ENCODE measurements around the gene PSTPIP2. TPM values are rescaled to one million over a fixed set of nuclear protein-coding genes. Genes with fewer than 3 reads are reported as not detected.

PSTPIP2 gene
- polyA plus RNA-seq, 1 donor from 2014 or later: 0.98 TPM

- Histone ChIP-seq H3K4me2 (ENCODE audit: low read length) (no peak overlapping the region), H3K9me3 (ENCODE audit: low read length) (no peaks in the 10 kb centered on the region), H3K9ac (ENCODE audit: low read length) (no peak overlapping the region), H3K36me3 (ENCODE audit: insufficient read depth, low read length) (no peaks in the 10 kb centered on the region), H4K20me1 (ENCODE audit: insufficient read depth) (no peaks in the 10 kb centered on the region), H3F3A (ENCODE audit: insufficient read depth, low read length, poor library complexity, severe bottlenecking) (no peaks in the 10 kb centered on the region), H3K9me2 (ENCODE audit: insufficient read depth, low read length) (no peaks in the 10 kb centered on the region), H3K27me3 (ENCODE audit: insufficient read depth, low read depth, low read length) (no peaks in the 10 kb centered on the region), H2AFZ (ENCODE audit: low read depth, low read length) (no peak overlapping the region), H3K27ac (ENCODE audit: low read length) (no peak overlapping the region), H3K4me3 (ENCODE audit: low read length) (no peak overlapping the region), H3K79me2 (replicated peaks; ENCODE audit: insufficient read depth, low read length) (no peaks in the 10 kb centered on the region)
- TF ChIP-seq, protein P1, sequence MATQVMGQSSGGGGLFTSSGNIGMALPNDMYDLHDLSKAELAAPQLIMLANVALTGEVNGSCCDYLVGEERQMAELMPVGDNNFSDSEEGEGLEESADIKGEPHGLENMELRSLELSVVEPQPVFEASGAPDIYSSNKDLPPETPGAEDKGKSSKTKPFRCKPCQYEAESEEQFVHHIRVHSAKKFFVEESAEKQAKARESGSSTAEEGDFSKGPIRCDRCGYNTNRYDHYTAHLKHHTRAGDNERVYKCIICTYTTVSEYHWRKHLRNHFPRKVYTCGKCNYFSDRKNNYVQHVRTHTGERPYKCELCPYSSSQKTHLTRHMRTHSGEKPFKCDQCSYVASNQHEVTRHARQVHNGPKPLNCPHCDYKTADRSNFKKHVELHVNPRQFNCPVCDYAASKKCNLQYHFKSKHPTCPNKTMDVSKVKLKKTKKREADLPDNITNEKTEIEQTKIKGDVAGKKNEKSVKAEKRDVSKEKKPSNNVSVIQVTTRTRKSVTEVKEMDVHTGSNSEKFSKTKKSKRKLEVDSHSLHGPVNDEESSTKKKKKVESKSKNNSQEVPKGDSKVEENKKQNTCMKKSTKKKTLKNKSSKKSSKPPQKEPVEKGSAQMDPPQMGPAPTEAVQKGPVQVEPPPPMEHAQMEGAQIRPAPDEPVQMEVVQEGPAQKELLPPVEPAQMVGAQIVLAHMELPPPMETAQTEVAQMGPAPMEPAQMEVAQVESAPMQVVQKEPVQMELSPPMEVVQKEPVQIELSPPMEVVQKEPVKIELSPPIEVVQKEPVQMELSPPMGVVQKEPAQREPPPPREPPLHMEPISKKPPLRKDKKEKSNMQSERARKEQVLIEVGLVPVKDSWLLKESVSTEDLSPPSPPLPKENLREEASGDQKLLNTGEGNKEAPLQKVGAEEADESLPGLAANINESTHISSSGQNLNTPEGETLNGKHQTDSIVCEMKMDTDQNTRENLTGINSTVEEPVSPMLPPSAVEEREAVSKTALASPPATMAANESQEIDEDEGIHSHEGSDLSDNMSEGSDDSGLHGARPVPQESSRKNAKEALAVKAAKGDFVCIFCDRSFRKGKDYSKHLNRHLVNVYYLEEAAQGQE (IDR thresholded peaks at IDR 0.05; ENCODE audit: borderline replicate concordance): no peak
- TF ChIP-seq, protein P2, sequence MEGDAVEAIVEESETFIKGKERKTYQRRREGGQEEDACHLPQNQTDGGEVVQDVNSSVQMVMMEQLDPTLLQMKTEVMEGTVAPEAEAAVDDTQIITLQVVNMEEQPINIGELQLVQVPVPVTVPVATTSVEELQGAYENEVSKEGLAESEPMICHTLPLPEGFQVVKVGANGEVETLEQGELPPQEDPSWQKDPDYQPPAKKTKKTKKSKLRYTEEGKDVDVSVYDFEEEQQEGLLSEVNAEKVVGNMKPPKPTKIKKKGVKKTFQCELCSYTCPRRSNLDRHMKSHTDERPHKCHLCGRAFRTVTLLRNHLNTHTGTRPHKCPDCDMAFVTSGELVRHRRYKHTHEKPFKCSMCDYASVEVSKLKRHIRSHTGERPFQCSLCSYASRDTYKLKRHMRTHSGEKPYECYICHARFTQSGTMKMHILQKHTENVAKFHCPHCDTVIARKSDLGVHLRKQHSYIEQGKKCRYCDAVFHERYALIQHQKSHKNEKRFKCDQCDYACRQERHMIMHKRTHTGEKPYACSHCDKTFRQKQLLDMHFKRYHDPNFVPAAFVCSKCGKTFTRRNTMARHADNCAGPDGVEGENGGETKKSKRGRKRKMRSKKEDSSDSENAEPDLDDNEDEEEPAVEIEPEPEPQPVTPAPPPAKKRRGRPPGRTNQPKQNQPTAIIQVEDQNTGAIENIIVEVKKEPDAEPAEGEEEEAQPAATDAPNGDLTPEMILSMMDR (IDR thresholded peaks at IDR 0.05; ENCODE audit: poor library complexity, severe bottlenecking): no peak
- no peak for TF ChIP-seq POLR2AphosphoS5 (IDR thresholded peaks at IDR 0.05)
- no peak for TF ChIP-seq MXI1 (conservative IDR thresholded peaks at IDR 0.05; ENCODE audit: poor library complexity, severe bottlenecking)
- no peak for TF ChIP-seq EZH2 (IDR thresholded peaks at IDR 0.05; ENCODE audit: borderline replicate concordance, insufficient read depth, low read length, poor library complexity, severe bottlenecking)
- no peak for TF ChIP-seq TAF1 (IDR thresholded peaks at IDR 0.05; ENCODE audit: low read depth)
- TF ChIP-seq SMC3 (conservative IDR thresholded peaks at IDR 0.05; ENCODE audit: poor library complexity): no peak
- TF ChIP-seq EP300 (conservative IDR thresholded peaks at IDR 0.05; ENCODE audit: poor library complexity, severe bottlenecking): no peak
- no peak for TF ChIP-seq RAD21 (conservative IDR thresholded peaks at IDR 0.05)
These were observed 16.9 kb downstream of the PSTPIP2 start for GRCh38 chr18:46054956-46055837.

DNA sequence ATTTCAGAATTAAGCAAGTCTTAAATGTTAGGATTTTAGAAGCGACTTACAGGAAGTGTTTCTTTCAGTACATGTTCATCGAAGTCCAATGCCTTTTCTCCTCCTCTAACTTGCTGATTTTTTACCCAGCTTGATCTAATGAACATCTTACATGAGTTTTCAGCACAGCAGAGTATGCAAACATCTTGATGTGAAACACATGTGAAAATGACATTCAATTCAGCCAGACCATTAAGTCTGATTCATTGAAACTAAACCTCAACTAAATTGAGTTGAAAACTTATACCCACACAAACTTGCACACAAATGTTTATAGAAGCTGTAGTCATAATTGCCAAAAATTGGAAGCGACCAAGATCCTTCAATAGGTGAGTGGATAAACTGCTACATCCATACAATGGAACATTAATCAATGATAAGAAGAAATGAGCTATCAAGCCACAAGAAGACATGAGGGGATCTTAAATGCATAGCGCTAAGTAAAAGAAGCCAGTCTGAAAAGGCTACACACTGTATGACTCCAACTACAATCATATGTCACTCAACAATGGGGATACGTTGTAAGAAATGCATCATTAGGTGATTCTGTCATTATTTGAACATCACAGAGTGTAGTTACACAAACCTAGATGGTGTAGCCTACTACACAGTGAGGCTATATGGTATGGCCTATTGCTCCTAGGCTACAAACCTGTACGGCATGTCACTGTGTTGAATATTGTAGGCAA lies 18.5 kb downstream of the PSTPIP2 start:
- TF ChIP-seq, protein P2 (IDR thresholded peaks at IDR 0.05; ENCODE audit: poor library complexity, severe bottlenecking): no peak
- TF ChIP-seq RAD21 (conservative IDR thresholded peaks at IDR 0.05): no peak
- no peak for TF ChIP-seq SMC3 (conservative IDR thresholded peaks at IDR 0.05; ENCODE audit: poor library complexity)
- TF ChIP-seq TAF1 (IDR thresholded peaks at IDR 0.05; ENCODE audit: low read depth): no peak
- TF ChIP-seq MXI1 (conservative IDR thresholded peaks at IDR 0.05; ENCODE audit: poor library complexity, severe bottlenecking): no peak
- TF ChIP-seq EZH2 (IDR thresholded peaks at IDR 0.05; ENCODE audit: borderline replicate concordance, insufficient read depth, low read length, poor library complexity, severe bottlenecking): no peak
- TF ChIP-seq, protein P1 (IDR thresholded peaks at IDR 0.05; ENCODE audit: borderline replicate concordance): no peak
- no peak overlapping the region for H2AFZ ChIP-seq (ENCODE audit: low read depth, low read length)
- no peak overlapping the region for H3K4me2 ChIP-seq (ENCODE audit: low read length)

More for the DNA sequence above, 18.5 kb downstream of the PSTPIP2 start:
- Histone ChIP-seq H3K9me3 (ENCODE audit: low read length) (no peaks in the 10 kb centered on the region), H3K9ac (ENCODE audit: low read length) (no peak overlapping the region), H4K20me1 (ENCODE audit: insufficient read depth) (no peaks in the 10 kb centered on the region), H3F3A (ENCODE audit: insufficient read depth, low read length, poor library complexity, severe bottlenecking) (no peaks in the 10 kb centered on the region), H3K36me3 (ENCODE audit: insufficient read depth, low read length) (no peaks in the 10 kb centered on the region), H3K4me3 (ENCODE audit: low read length) (no peak overlapping the region), H3K27me3 (ENCODE audit: insufficient read depth, low read depth, low read length) (no peaks in the 10 kb centered on the region), H3K79me2 (replicated peaks; ENCODE audit: insufficient read depth, low read length) (no peaks in the 10 kb centered on the region), H3K9me2 (ENCODE audit: insufficient read depth, low read length) (no peaks in the 10 kb centered on the region), H3K27ac (ENCODE audit: low read length) (no peak overlapping the region)
